ENCODE measurements around the gene ZNF227.

GRCh38 chr19:44164673-44165512 is 47.4 kb upstream of the ZNF227 start, which contains the start of gene ZNF226:
- no peak for TF ChIP-seq CTCF (conservative IDR thresholded peaks at IDR 0.05 in 1 of 2, IDR thresholded peaks at IDR 0.05 in 1 of 2; ENCODE audit: extremely low read depth in 1 of 2, insufficient read depth in 1 of 2, low read depth in 1 of 2, low read length in 2 of 2)
- TF ChIP-seq EZH2 (IDR thresholded peaks at IDR 0.05; ENCODE audit: borderline replicate concordance, low read length) = no peak

All from mammary epithelial cell (primary cell).